GM18498 (cell line): Measurements from ENCODE around the gene UBR1.
"Not testable (repeated sequence)": the region's sequence is repeated elsewhere in the genome, so short reads cannot be mapped to it uniquely, and the experiment has no call there.

Source experiments
- ATAC-seq: cut with Tn5 transposase; IDR thresholded peaks from one replicate; pipeline ENCODE4 v1.9.1; 2021; ENCODE audit warnings: mild to moderate bottlenecking, moderate library complexity; ENCODE audit not compliant: unreplicated experiment

The UBR1 gene

DNA sequence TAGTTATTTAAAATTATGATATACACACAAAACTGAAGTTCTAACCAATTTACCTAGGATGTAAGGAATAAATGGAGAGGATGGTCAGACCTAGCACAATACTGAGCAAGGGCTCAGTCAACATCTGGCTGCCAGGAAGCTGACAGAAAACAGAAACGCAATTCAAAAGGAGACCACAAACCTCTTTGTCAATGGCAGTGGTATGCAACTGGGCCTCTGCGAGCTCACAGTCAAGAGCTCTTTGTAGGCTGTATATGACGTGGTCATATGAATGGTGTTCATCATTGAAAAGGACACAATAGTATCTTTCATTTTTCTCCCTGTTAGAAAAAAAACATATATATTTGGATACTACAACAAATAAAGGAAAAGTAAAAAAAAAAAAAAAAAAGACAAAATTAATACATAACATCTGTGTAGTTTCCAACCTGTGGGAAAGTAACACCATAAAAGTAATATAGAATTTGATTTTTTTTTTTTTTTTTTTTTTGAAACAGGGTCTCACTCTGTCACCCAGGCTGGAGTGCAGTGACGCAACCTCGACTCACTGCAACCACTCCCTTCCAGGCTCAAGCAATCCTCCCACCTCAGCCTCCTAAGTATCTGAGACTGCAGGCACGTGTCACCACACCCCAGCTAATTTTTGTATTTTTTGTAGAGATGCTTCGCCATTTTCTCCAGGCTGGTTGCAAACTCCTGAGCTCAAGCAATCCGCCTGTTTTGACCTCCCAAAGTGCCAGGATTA is 37.9 kb downstream of the UBR1 start:
- ATAC-seq, result no peak

DNA sequence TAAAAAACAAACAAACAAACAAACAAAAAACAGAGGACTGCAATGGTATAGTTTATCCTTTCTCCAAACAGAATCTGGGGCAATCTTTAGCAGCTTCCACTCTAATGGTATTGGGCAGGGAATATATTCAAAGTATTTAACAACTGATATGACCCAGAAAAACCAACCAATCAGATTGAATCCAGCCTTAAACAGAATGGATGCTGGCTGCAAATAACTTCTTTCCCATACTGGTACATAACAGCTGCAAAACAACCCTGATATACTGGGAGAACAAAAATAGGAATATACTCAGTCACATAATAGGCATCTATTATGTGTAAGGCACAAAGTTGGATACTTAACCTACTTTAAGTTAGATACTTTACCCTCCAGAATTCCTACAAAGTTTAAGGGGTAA is 49.1 kb downstream of the UBR1 start:
- no peak for ATAC-seq

DNA sequence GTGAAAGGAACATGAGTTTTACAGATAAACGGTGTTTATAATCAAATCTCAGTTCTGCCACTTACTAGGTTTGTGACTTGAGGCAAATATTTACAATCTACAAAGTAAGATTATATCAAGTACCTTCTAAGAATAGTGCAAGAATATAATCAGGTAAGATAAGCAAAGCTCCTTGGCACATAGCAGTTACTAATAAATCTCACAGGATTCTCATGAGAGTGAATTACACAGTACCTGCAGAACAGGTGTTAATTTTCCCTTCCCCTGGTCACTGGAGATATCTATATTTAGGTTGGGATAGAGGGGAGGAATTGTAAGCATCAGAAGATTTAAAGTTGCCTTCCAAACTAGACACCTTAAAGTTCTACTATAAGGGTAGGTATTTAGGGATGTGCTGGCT is 53.0 kb downstream of the UBR1 start:
- ATAC-seq, result no peak

DNA sequence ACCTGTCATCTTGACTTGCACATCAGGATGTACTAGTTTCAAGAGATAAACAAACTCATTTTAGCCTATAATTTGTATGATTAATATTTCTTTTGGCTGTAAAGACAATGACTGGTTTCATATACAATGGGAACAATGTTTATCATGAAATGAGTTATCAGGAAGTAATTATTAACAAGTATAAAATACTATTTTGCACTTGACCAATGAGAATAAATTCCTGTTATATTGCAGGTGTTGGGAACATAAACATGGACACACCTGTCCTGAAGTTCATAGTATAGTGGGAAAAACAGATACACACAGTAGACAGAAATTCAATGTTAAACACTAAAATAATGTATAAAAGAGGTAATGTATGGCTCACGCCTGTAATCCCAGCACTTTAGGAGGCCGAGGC is 56.9 kb downstream of the UBR1 start:
- ATAC-seq, result no peak

DNA sequence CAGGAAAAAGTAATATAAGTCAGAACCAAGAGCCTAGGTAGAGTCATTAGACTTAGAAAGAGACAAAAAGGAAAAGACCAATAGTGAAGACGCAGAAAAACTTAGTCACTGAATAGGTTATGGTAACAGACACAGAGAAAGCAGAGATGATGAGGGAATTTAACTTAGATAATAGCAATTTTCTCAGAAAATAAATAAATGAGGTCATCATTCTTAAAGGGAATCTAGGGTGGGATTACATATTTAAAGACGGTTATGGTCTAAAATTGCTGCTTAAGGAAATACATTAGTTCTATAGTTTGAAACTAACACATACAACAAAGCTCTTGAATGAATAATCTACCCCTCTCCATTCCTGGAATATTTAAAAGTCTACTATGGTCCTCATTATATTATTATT is 59.4 kb downstream of the UBR1 start:
- ATAC-seq, result no peak

DNA sequence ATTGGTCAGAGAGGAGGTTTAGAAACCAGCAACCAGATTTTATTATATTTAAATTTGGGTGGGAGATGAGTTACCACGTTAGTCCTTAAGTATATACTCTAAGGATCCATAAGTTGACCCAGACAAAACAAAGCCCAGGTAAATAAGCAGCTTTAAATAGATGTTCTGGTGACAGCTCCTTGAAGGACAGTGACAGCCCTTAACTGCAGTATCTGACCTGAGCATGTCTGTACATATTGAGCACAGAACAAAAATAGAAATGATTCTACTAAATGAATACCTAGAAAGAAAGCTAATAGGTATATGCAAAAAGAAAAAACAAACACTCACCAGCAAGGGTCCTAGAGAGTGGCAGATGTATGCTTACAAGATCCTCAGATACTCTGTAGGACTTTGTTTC is 63.0 kb downstream of the UBR1 start:
- ATAC-seq, result no peak

DNA sequence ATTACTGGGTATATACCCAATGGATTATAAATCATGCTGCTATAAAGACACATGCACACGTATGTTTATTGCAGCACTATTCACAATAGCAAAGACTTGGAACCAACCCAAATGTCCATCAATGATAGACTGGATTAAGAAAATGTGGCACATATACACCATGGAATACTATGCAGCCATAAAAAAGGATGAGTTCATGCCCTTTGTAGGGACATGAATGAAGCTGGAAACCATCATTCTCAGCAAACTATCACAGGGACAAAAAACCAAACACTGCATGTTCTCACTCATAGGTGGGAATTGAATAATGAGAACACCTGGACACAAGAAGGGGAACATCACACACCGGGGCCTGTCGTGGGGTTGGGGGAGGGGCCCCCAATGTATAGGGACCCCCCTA is 64.8 kb downstream of the UBR1 start:
- not testable (repeated sequence) for ATAC-seq

DNA sequence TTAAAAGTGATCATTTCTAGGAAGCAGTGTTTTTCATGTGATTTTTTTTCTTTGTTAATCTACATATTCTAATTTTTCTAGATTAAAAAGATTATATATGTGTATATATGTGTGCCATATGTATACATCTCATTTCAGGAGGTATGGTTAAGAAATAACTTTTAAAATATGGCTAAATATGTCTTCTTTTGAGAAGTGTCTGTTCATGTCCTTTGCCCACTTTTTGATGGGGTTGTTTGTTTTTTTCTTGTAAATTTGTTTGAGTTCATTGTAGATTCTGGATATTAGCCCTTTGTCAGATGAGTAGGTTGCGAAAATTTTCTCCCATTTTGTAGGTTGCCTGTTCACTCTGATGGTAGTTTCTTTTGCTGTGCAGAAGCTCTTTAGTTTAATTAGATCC is 70.6 kb downstream of the UBR1 start:
- ATAC-seq, result not testable (repeated sequence)

DNA sequence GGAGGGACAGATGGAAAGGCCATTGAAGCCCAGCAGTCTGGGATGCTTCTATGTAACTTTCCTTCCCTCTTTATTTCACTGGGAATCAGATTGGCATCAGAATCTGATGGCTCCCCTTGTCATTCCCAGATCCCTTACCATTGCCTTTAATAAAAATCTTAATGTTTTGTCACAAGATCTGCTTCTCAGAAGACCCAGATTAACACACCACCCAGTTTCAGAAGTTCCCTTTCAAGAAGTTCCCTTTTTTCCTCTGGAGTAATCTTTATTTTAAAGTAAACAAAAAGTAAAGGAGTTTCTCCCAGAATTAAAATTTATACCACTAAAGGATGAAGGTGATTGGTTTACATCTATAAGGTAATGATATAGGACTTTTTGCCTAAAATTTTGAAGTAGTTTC is 76.4 kb downstream of the UBR1 start:
- no peak for ATAC-seq

DNA sequence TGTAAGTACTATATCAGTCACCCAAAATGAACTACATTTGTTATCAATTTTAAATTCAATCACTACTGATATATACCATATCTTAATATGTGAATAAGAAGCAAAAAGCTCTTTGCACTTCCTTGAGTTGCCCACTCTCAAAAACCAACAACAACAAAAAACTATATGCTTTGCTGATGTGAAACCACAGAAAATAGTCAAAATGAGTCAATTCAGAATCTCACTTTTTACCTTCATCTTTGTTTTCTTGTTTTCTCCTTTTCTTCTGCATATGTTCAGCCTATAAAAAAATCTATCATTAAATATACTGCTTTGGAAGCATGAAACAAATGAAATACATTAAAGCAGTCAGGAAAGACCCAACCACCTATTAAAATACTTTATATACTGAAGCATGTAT is 80.7 kb downstream of the UBR1 start:
- ATAC-seq, result no peak

DNA sequence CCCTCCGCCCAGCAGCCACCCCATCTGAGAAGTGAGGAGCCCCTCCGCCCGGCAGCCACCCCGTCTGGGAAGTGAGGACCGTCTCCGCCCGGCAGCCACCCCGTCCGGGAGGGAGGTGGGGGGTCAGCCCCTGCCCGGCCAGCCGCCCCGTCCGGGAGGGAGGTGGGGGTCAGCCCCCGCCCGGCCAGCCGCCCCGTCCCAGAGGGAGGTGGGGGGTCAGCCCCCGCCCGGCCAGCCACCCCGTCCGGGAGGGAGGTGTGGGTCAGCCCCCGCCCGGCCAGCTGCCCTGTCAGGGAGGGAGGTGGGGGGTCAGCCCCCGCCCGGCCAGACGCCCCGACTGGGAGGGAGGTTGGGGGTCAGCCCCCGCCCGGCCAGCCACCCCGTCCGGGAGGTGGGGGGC is 91.2 kb downstream of the UBR1 start:
- not testable (repeated sequence) for ATAC-seq

DNA sequence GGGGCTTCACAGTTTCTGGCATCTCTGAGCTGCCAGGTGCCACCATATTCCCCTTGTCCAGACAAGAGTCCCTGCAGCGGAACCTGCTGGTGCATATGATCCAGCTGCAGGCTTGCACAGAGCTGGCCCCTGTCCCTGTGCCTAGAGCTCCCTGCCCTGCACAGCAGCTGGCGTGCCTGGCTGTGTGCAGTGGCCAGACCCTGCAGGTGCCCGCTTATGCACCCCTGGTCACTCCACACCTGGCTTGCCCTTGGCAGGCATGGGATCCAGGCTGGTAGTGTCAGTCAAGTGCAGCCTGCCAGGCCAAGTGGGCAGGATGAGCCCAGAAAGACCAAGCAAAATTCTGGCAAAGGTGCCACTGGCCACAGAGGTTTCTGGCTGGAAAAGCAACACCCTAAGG is 96.6 kb downstream of the UBR1 start:
- no peak for ATAC-seq

DNA sequence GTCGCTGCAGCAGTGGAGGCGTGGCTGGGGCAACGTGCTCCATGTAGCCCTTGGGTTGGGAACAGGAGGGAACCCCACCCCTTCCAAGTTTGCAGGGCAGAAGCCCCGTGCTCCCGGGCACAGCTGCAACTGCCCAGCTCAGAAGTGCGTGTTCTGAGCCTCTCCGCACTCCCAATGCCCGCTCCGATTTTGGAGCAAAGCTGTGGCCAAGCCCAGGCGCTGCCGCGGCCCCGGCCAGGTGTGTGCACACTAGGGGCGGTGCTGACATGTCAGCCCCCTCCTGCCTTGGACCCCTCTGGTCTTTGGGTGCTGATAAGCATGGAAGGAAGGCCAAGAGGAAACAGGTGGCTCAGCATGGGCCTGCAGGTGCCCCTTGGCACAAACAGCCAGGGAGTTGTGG is 97.7 kb downstream of the UBR1 start:
- ATAC-seq, result no peak

DNA sequence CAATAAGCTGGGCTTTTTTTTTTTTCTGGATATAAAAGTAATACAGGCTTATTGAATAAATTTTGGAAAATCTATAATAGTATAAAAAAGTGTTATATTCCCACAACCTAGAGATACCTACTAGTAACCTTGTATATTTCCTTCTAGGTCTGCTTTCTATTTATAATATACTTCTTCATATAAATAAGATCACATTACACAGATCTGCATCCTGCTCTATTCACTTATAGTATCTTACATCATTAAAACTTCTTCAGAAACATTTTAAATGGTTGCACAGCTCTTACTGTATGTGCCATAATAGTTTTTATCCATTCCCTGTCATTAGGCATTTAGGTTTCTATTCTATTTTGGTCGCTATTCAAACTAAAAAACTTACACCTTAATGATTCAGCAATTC is 98.3 kb downstream of the UBR1 start:
- no peak for ATAC-seq

DNA sequence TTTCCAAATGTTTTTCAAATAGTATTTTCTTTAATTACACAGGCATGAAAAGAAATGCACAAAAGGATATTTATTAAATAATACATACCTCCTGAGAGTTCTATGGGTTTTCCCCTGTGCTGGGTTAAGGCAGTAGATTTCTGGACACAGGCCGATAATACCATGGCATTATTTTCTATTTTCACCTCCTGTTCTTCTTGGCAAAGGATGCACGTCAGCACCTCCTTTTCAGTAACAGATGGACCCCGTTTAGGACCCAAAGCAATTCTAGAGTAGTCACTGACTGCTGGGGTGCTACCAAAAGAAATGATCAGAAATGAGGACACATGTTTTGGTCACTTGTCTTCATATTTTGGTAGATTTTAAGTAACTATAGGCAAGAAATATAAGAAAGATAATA is 98.8 kb downstream of the UBR1 start:
- no peak for ATAC-seq

DNA sequence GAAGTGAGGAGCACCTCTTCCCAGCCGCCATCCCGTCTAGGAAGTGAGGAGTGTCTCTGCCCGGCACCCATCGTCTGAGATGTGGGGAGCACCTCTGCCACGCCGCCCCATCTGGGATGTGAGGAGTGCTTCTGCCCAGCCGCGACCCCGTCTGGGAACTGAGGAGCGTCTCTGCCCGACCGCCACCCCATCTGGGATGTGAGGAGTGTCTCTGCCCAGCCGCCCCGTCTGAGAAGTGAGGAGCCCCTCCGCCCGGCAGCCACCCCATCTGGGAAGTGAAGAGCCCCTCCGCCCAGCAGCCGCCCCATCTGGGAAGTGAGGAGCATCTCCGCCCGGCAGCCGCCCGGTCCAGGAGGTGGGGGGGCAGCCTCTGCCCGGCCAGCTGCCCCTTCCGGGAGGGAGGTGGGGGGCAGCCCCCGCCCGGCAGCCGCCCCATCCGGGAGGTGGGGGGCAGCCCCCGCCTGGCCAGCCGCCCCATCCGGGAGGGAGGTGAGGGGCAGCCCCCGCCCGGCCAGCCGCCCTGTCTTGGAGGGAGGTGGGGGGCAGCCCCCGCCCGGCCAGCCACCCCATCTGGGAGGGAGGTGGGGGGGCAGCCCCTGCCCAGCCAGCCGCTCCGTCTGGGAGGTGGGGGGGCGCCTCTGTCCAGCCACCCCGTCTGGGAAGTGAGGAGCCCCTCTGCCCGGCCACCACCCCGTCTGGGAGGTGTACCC is 100.8 kb downstream of the UBR1 start:
- ATAC-seq, result not testable (repeated sequence)

DNA sequence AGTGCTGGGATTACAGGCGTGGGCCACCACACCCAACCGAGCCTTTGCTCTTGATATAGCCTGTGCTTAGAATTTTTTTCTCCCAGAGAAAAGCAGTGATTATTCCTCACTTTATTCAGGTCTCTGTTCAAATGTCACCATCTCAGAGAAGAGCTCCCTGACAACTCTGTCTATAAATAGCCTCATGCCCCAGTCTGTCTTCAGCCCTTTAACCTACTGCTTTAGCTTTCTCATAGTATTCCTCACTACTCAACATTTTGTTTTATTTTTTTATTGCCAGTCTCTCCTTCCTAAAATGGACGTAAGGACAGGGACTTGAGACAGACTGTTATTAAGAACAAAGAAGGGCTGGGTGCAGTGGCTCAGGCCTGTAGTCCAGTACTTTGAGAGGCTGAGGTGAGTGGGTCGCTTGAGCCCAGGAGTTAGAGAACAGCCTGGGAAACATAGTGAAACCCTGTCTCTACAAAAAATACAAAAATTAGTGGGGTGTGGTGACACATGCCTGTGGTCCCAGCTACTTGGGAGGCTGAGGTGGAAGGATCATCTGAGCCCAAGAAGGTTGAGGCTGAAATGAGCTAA is 106.5 kb downstream of the UBR1 start:
- no peak for ATAC-seq

DNA sequence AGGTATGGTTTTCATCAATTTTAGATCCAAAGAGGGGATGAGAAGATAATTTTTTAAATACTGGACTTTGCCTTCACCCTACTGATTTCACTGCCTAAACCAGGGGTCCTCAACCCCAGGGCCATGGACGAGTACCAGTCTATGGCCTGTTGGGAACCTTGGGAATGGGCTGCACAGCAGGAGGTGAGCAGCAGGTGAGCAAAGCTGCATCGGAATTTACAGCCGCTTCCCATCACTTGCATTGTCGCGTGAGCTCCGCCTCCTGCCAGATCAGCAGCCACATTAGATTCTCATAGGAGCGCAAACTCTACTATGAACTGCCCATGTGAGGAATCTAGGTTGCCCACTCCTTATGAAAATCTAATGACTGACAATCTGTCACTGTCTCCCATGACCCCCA is 109.0 kb downstream of the UBR1 start:
- ATAC-seq, result no peak

DNA sequence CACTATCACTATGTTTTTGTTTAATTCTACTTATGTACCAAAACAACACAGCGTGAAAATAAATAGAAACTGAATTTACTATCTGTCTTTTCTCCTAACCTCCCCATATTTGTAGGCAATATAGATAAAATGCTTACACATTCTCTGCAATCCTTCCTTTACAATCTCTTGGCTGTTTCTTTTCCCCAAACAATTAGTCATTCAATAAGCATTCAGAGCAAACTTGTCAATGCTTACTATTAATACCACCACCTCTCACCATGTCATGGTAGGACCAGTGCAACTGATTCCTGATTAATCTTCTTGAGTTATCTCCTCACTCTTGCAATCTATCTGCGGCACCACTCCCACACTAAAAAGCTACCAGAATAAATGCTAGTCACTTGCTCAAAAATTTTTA is 111.3 kb downstream of the UBR1 start:
- no peak for ATAC-seq

DNA sequence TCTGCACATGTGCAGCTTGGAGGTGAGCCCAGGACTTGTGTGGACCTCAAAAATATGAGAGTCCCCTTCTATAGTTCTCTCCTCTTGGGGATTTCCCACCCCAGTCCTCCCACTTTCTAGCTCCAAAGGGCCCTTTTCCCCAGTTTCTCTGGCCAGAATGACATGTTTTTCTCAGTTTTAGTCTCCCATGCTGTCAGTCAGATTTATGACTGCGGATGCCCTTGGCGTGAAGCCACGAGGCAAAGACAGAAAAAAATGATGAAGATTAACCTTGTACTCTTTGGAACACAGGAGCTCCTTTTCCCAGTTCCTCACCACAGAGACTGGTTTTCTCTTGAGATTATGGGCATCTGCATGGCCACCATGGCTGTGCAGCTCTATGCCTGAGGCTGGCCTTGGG is 113.2 kb downstream of the UBR1 start:
- ATAC-seq, result no peak

DNA sequence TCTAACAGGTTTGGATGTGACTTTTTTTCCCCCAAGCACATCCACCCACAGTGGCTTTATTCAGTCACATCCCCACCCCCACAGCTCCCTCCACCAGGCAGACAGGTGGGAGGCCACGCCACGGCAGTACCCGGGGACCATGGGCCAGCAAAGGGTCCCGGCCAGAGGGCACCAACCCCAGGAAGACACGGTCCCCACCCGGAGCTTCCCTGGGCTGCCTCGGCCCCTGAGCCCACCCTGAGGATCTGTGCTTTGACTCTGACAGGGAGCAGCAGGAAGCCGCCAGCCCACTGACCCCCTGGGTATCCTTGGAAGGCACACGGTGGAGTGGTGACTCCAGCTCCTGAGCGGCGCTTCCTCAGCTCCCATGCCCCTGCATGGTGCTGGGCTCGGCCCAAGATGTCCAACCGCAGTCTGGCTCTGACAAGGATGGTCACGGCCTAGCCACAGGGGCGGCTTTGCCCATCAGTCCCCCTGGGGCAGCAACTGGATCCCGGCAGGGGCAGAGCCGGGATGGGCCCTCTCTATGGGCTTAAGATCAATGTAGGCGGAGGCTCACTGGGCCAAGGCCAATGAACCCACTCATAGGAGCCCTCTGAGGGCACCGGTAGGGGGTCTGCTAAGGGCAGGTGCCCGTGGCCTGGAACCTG is 119.0 kb downstream of the UBR1 start:
- no peak for ATAC-seq

DNA sequence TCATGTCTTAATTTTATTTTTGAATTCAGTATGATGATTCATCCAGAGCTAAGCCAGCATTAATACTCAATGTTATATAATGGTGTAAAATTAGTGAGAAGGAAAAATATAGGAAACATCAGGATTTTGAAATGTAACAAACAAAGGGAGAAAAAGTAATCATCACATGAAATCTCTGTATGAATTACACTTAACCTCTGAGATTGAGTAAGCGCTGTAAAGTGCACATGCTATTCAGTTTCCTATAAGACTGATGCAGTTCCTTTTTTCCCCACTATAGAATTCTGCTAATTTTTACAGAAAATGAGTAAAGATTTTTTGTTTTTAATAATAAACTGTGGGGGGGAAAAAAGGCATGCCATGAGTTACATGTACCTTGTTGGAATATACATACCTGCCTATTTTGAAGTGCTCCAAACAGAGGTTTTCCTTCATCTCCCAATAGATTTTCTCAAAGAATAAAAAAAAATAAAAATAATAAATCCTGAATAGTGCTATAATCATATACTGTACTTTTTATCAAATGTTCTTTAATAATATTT is 121.3 kb downstream of the UBR1 start:
- no peak for ATAC-seq
